ENCODE results near the gene C6orf62. TPM values are rescaled to one million over a fixed set of nuclear protein-coding genes. Genes with fewer than 3 reads are reported as not detected.

Gene C6orf62
- total RNA-seq, 1 experiment from 2014 or later: 86.4 TPM

DNA sequence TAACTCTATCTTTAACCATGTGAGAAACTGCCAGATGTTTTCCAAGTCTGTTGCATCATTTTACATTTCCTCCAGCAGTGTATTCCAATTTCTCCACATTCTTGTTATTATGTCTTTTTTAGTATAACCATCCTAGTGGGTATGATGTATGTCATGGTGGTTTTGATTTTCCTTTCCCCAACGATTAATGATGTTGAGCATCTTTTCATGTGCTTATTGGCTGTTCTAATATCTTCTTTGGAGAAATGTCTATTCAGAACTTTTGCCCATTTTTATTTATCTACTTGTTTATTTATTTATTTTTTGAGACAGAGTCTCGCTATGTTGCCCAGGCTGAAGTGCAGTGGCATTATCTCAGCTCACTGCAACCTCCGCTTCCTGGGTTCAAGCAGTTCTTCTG is 4.3 kb upstream of the C6orf62 start:
- H3K27ac Mint-ChIP-seq: no peak overlapping the region
- no peak overlapping the region for H3K4me3 Mint-ChIP-seq
- H3K27me3 Mint-ChIP-seq (ENCODE audit: low read depth): no peaks in the 10 kb centered on the region; the same call in 1 of the 2 replicates
- peaks cover 22% of the 10 kb centered on the region for H3K4me1 Mint-ChIP-seq
- DNase-seq (ENCODE audit: low spot score): no peak
- POLR2A ChIA-PET: no interaction called here
- peaks cover under 1% of the 10 kb centered on the region; the same call in 1 of the 2 replicates for H3K9me3 Mint-ChIP-seq
- ATAC-seq: no peak
- H3K36me3 Mint-ChIP-seq: peaks cover 11% of the 10 kb centered on the region
- no peak for TF ChIP-seq ETV6 (CRISPR knock-in tag; IDR thresholded peaks at IDR 0.05)
- no peak for TF ChIP-seq CBFB (CRISPR knock-in tag; IDR thresholded peaks at IDR 0.05; ENCODE audit: low read depth)
- TF ChIP-seq SMAD4 (CRISPR knock-in tag; IDR thresholded peaks at IDR 0.05): no peak
- no peak for TF ChIP-seq MXD4 (CRISPR knock-in tag; IDR thresholded peaks at IDR 0.05; ENCODE audit: borderline replicate concordance)
- CTCF ChIA-PET: no interaction called here

DNA sequence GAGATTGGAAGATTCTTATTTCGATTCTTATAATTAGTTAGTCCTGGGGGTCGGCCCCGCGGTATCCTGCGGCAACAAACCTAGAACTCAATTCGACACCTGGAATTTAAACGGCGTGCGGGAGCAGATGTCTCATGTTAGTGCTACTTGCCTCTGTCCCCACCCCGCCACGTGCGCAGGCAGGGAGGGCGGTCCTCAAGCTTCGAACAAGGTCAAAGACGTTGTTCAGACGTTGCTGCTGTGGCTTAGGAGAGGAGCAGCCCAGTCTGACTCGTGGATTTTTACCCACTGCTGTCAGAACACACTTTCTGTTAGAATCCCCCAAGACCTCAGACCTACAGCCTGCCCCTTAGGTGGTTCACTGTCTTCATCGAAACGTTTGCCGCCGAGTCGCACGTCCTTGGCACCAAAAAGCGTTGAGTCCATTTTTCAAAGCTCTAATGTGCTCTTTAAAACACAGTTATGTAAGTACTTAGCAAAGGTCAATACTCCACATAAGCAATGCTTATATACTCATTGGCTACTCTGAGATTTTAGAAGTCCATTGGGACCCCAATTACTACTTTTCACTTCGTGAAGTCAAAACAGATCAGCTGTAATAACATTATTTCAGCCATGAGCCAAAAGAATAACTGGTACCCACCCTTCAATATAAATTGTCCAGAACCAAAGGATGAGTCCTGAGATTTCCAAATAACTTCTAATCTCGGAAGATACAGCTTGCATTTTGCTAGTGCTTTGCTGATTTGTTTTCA is 2.7 kb upstream of the C6orf62 start:
- Mint-ChIP-seq H3K9me3 (no peaks in the 10 kb centered on the region), H3K36me3 (peaks cover 26% of the 10 kb centered on the region), H3K27me3 (ENCODE audit: low read depth) (no peaks in the 10 kb centered on the region; the same call in 1 of the 2 replicates), H3K4me1 (peaks cover 34% of the 10 kb centered on the region), H3K27ac (peak overlapping the region; percentile 100), H3K4me3 (peak overlapping the region; percentile 99)
- CTCF ChIA-PET: interaction anchor here (0.9 to 1.2 kb wide), 4 partner anchors 141 to 349 kb away, joined by 3 to 4 read pairs (median 3); no protein-coding TSS in a partner anchor
- POLR2A ChIA-PET: interaction anchor here (0.6 to 1.4 kb wide), 6 partner anchors 12 to 304 kb away, joined by 3 to 7 read pairs (median 4); partner anchors contain the start of genes ACOT13 and TDP2
- DNase-seq (ENCODE audit: low spot score): no peak
- peak; percentile 52 for ATAC-seq
- TF ChIP-seq, protein P1, sequence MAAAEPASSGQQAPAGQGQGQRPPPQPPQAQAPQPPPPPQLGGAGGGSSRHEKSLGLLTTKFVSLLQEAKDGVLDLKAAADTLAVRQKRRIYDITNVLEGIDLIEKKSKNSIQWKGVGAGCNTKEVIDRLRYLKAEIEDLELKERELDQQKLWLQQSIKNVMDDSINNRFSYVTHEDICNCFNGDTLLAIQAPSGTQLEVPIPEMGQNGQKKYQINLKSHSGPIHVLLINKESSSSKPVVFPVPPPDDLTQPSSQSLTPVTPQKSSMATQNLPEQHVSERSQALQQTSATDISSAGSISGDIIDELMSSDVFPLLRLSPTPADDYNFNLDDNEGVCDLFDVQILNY (CRISPR knock-in tag; IDR thresholded peaks at IDR 0.05): 0 out of 2 replicates have a peak, but pooled peaks have one; percentile 8
- TF ChIP-seq SMAD4 (CRISPR knock-in tag; IDR thresholded peaks at IDR 0.05) (no peak), IRF2 (CRISPR knock-in tag; IDR thresholded peaks at IDR 0.05; ENCODE audit: borderline replicate concordance, low read depth) (no peak), ETV6 (CRISPR knock-in tag; IDR thresholded peaks at IDR 0.05) (no peak), CBFB (CRISPR knock-in tag; IDR thresholded peaks at IDR 0.05; ENCODE audit: low read depth) (no peak), JUN (CRISPR knock-in tag; IDR thresholded peaks at IDR 0.05) (no peak), SOX15 (CRISPR knock-in tag; IDR thresholded peaks at IDR 0.05) (no peak), ZNF263 (CRISPR knock-in tag; IDR thresholded peaks at IDR 0.05; ENCODE audit: low read depth) (no peak), ZNF232 (CRISPR knock-in tag; IDR thresholded peaks at IDR 0.05) (no peak), ZNF396 (CRISPR knock-in tag; IDR thresholded peaks at IDR 0.05; ENCODE audit: borderline replicate concordance) (no peak), NR3C1 (CRISPR knock-in tag; conservative IDR thresholded peaks at IDR 0.05; ENCODE audit: low read depth) (no peak), GABPB1 (CRISPR knock-in tag; IDR thresholded peaks at IDR 0.05) (peak; percentile 7), HMGA2 (CRISPR knock-in tag; IDR thresholded peaks at IDR 0.05) (no peak)
- TF ChIP-seq, protein P2, sequence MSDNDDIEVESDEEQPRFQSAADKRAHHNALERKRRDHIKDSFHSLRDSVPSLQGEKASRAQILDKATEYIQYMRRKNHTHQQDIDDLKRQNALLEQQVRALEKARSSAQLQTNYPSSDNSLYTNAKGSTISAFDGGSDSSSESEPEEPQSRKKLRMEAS (CRISPR knock-in tag; IDR thresholded peaks at IDR 0.05): peak; percentile 99
- TF ChIP-seq, protein P3, sequence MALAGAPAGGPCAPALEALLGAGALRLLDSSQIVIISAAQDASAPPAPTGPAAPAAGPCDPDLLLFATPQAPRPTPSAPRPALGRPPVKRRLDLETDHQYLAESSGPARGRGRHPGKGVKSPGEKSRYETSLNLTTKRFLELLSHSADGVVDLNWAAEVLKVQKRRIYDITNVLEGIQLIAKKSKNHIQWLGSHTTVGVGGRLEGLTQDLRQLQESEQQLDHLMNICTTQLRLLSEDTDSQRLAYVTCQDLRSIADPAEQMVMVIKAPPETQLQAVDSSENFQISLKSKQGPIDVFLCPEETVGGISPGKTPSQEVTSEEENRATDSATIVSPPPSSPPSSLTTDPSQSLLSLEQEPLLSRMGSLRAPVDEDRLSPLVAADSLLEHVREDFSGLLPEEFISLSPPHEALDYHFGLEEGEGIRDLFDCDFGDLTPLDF (CRISPR knock-in tag; IDR thresholded peaks at IDR 0.05): no peak
- TF ChIP-seq, protein P4, sequence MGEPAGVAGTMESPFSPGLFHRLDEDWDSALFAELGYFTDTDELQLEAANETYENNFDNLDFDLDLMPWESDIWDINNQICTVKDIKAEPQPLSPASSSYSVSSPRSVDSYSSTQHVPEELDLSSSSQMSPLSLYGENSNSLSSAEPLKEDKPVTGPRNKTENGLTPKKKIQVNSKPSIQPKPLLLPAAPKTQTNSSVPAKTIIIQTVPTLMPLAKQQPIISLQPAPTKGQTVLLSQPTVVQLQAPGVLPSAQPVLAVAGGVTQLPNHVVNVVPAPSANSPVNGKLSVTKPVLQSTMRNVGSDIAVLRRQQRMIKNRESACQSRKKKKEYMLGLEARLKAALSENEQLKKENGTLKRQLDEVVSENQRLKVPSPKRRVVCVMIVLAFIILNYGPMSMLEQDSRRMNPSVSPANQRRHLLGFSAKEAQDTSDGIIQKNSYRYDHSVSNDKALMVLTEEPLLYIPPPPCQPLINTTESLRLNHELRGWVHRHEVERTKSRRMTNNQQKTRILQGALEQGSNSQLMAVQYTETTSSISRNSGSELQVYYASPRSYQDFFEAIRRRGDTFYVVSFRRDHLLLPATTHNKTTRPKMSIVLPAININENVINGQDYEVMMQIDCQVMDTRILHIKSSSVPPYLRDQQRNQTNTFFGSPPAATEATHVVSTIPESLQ (CRISPR knock-in tag; IDR thresholded peaks at IDR 0.05): no peak
- TF ChIP-seq, protein P5, sequence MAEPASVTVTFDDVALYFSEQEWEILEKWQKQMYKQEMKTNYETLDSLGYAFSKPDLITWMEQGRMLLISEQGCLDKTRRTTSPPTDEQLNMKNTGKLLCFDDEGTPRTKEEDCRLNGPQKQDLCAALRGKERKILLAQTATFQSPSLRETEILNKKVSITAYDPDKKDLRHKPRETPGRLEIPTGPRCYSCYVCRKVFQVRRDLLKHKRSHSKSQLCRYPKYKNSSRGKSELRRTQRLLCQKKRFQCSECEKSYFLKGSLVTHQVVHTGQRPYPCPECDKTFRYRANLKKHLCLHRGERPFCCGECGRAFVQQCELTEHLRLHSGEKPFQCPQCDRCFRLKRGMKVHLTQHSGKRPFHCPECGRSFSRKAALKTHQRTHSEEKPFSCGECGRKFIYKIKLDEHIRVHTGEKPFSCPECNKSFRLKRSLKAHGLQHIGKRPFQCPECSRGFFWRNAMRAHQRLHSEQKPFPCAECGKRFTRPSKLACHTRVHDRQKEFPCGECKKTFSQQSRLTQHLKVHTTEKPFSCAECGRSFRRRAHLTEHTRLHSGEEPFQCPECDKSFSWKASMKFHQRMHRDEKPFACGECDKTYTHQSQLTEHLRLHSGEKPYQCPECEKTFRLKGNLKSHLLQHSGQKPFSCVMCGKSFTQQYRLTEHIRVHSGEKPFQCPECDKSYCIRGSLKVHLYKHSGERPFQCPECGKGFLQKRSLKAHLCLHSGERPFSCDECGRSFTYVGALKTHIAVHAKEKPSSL (CRISPR knock-in tag; conservative IDR thresholded peaks at IDR 0.05): no peak
- TF ChIP-seq, protein P6, sequence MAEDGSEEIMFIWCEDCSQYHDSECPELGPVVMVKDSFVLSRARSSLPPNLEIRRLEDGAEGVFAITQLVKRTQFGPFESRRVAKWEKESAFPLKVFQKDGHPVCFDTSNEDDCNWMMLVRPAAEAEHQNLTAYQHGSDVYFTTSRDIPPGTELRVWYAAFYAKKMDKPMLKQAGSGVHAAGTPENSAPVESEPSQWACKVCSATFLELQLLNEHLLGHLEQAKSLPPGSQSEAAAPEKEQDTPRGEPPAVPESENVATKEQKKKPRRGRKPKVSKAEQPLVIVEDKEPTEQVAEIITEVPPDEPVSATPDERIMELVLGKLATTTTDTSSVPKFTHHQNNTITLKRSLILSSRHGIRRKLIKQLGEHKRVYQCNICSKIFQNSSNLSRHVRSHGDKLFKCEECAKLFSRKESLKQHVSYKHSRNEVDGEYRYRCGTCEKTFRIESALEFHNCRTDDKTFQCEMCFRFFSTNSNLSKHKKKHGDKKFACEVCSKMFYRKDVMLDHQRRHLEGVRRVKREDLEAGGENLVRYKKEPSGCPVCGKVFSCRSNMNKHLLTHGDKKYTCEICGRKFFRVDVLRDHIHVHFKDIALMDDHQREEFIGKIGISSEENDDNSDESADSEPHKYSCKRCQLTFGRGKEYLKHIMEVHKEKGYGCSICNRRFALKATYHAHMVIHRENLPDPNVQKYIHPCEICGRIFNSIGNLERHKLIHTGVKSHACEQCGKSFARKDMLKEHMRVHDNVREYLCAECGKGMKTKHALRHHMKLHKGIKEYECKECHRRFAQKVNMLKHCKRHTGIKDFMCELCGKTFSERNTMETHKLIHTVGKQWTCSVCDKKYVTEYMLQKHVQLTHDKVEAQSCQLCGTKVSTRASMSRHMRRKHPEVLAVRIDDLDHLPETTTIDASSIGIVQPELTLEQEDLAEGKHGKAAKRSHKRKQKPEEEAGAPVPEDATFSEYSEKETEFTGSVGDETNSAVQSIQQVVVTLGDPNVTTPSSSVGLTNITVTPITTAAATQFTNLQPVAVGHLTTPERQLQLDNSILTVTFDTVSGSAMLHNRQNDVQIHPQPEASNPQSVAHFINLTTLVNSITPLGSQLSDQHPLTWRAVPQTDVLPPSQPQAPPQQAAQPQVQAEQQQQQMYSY (CRISPR knock-in tag; IDR thresholded peaks at IDR 0.05): no peak
- TF ChIP-seq, protein P7, sequence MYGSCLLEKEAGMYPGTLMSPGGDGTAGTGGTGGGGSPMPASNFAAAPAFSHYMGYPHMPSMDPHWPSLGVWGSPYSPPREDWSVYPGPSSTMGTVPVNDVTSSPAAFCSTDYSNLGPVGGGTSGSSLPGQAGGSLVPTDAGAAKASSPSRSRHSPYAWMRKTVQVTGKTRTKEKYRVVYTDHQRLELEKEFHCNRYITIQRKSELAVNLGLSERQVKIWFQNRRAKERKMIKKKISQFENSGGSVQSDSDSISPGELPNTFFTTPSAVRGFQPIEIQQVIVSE (CRISPR knock-in tag; IDR thresholded peaks at IDR 0.05; ENCODE audit: borderline replicate concordance): no peak
- TF ChIP-seq, protein P8, sequence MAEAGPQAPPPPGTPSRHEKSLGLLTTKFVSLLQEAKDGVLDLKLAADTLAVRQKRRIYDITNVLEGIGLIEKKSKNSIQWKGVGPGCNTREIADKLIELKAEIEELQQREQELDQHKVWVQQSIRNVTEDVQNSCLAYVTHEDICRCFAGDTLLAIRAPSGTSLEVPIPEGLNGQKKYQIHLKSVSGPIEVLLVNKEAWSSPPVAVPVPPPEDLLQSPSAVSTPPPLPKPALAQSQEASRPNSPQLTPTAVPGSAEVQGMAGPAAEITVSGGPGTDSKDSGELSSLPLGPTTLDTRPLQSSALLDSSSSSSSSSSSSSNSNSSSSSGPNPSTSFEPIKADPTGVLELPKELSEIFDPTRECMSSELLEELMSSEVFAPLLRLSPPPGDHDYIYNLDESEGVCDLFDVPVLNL (CRISPR knock-in tag; IDR thresholded peaks at IDR 0.05; ENCODE audit: borderline replicate concordance, low read depth): no peak
